ENCODE measurements around the gene SPART. TPM values are rescaled to one million over a fixed set of nuclear protein-coding genes. Genes with fewer than 3 reads are reported as not detected.
A peak's percentile ranks its signal among the peaks of the same experiment; 100 is the strongest.
"Not testable (repeated sequence)": the region's sequence is repeated elsewhere in the genome, so short reads cannot be mapped to it uniquely, and the experiment has no call there.

Gene SPART
- polyA plus RNA-seq, 4 donors: 75.7 to 93.7 (median 85.6) TPM

DNA sequence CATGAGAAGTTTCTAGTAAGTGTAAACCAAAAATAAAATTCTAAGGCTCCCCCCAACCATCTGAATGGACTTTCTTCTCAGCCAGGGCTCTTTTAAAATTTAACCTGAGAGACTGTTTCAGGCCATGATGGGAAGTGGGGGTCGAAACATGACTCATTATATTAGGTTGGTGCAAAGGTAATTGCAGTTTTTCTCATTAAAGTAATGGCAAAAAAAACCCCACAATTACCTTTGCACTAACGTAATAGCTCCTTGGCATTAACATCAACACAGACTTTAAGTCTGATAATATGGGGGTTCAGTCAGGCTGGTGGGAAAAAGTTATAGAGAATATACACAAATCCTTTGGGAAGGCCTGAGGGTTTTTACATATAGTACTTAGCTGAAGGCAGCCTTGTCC is 9.4 kb upstream of the SPART start:
- no peak for DNase-seq (ENCODE audit: low read depth in 4 of 4, low spot score in 3 of 4)

DNA sequence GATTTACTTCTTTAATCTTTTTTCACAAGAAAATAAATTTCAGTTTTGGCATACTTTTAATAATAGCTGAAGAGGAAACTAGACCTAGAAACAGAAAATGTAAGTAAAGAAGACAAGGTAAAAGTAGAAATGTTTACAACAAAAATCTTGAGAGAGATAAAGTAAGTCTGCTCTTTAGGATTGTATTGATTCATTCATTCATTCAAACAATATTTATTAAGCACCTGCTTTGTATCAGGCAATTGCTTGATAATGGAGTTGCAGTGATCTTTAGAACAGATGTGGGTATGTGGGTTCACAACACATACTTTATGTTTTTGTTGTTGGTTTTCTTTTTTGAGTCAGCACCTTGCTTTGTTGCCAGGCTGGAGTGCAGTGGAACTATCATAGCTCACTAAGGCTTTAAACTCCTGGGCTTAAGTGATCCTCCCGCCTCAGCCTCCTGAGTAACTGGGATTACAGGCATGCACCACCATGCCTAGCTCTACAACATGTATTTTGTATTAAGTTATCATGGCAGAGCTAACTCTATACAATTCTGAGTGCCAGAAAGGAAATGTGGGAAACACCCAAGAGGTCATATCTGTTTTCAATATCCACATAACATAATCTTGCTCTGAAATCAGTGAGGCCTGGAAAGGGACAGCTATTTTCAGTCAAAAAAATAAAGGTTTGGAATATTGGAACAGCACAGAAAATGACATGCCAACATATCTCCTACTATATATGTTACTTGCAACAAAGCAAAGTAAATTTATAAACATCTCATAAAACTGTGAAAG is 8.8 kb upstream of the SPART start:
- no peak for DNase-seq (ENCODE audit: low read depth in 4 of 4, low spot score in 3 of 4)

DNA sequence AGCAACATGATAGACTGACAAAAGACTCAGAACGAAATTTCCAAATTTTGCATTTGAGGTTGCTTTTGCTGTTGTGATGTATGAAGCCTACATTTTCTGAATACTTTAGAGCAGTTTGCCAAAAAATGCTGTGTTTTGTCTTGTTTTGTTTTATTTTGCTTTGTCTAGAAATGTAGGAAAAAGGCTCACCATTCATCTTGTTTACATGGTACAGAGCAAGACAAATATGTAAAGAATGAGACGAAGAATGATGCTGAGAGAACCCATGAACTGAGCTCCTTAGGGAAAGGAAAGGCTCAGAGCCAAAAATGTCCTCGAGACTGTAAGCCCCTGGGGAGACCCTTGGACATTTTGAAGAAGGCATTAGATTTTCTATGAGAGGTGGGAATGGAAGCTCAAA is 6.8 kb upstream of the SPART start:
- DNase-seq (ENCODE audit: low read depth in 4 of 4, low spot score in 3 of 4): no peak

DNA sequence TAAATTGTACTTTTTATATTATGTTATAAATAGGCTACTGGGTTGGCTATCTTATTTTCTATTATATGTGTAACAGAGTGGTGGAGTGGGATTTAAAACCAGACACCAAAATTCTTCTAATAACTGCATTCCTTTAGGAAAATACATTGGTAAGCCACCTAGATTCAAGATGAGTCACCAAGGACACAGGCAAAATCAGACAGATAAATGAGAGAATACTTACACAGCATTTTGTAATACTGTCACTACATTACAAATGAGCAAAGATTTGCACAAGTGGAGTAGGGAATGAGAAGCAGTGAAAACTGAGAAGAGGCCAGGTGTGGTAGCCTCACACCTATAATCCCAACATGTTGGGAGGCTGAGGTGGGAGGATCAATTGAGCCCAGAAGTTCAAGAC is 6.2 kb upstream of the SPART start:
- DNase-seq (ENCODE audit: low read depth in 4 of 4, low spot score in 3 of 4): no peak

DNA sequence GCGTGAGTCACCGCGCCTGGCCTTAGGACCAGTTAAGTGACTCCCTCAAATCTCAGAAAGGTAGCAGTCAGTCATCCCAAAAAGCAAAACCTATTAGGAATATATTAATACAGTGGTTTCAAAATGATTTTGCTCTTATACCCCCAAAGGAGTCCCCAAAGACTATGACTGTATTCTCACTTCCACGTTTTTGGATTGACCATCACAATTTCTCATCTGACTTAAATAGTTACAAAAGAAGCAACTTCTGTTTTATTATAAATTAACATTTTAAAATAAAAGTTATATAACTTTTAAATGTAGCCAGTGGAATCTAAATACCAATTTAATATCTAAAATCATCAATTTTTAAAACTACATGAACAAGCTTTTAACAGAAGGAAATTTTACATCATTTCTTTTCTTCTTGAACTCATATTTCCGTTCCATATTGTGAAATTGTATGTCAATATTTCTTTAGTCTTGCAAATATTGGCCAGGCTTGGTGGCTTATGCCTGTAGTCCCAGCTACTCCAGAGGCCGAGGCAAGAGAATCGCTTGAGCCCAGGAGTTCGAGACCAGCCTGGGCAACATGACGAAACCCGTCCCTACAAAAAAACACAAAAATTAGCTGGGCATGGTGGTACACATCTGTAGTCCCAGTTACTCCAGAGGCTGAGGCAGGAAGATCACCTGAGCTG is 1.5 kb upstream of the SPART start:
- DNase-seq (ENCODE audit: low read depth in 4 of 4, low spot score in 3 of 4): no peak

DNA sequence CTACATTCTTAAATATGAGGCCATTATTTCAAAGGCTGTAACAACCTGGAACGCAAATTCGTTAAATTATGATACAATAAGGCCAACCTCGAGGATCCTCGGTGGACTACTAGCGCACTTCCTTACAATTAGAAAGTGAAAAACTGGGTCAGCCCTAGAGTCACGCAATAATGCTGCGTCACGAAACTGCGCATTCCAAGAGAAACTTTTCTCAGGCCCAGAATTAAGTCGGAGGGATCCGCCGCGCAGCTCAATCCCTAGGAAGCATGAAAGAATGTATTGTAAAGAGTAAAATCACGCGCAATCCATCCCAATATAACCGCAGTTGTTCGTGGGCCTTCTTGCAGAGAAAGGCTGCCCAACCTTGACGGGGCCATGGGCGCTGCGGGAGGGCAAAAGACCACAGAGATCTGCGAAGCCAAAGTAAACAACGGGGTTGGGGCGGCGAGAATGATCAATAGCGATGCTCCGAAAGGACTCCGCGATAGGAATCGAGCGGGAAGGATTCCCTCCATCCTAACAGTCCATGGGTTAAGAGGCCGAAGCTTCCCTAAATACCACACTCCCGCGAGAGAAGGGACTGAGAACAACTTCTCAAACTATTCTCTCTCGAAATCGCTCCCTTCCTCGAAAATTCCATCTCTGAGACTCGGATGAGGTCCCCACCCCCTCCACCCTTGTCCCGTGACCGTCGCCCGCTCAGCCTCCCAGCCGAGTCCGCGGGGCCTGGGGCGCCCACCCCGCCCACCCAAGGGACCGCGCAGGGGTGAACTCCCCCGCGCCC is 564 bp downstream of the SPART start:
- peak; percentile 63 to 69 (median 66) for DNase-seq (ENCODE audit: low read depth in 4 of 4, low spot score in 3 of 4)

DNA sequence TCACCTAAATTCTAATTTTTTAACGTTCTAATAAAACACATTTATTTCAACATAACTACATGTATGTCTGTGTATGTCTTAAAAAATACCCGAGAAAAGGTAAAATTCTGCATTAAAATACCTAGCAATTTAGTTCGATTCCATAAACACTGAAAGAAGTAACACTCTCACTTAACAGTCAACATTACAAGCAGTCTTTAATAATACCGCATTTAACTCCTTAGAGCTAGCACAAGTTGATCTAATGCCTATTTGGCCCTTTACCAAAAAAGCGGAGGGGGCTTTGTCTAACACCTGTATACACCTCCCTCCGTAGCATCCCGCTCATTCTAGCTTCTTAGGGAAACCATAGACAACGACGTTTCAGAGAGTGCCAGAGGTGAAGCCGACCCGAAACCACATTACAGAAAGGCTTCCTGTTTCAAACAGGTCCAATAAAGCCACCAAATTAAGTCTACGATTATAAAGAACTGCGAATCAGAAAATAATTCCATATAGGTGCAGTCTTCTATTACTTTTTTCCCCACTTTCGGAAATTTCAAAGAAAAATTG is 1.2 kb downstream of the SPART start:
- DNase-seq (ENCODE audit: low read depth in 4 of 4, low spot score in 3 of 4): peak in 1 of 4 donors; percentile 25

DNA sequence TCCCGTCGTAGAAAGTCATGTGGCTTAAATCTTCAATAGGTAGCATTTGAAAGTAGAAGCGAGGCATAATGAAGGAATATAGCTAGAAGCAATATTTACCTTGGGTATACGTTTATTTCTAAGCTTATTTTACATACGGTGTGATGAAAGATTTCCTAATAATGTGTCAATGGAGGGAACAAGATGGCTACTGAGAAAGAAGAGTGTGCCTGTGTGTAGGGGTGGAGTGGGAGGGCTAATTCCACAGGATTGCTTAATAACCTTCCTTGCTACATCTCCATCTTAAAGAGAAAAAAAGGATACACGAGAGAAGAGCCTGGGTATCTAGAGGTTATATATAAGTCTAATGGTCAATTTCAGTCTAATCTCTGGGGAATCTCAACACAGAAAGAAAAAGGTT is 2.0 kb downstream of the SPART start:
- DNase-seq (ENCODE audit: low read depth in 4 of 4, low spot score in 3 of 4): no peak

DNA sequence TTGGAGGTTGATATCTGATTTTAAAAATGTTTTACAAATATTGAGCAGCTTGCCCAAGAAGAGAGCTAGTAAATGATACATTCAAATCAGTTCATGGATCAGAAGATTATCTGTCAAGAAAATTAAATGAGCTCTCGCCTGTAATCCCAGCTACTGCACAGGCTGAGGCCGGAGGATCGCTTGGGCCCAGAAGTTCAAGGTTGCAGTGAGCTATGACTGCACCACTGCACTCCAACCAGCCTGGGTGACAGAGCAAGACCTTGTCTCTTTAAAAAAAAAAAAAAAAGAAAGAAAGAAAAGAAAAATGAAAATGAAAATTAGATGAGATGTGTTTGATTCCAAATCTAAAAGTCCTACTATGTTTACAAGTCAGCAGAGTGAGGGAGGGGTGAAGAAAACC is 2.4 kb downstream of the SPART start:
- DNase-seq (ENCODE audit: low read depth in 4 of 4, low spot score in 3 of 4): no peak

DNA sequence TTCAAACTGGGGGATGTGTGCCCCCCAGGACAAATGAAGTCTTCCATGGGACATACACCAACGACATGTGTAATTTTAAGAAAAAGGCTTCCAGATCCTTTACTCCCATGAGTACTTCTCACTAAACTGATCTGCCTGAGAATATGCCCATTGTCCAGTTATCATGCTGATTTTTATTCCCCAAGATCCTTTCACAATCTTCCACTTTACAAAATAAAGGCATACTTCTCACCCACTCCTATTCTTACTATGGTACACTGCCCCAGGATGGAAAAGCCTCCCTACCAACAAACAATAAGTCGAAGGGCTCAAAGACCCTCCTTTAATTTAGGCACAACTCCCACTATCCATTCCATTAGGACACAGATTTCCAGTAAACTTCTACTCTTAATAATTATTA is 3.5 kb downstream of the SPART start:
- no peak for DNase-seq (ENCODE audit: low read depth in 4 of 4, low spot score in 3 of 4)

DNA sequence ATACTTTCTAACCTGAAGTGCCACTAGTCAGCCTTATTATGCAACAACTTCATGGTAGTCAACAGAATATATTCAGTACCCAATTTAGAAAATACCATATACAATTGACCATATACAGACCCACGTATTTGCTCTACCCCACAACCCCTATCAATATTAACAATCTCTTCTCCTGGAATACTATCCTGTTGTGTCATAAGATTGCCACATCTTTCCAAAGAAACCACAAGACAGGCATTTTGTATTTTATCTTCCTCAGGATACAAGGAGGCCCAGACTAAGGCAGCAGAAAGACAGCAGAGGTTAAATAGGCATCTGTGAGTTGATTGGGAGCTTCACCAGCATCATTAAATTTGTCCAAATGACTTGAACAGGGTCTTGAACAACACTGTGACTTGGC is 4.5 kb downstream of the SPART start:
- no peak for DNase-seq (ENCODE audit: low read depth in 4 of 4, low spot score in 3 of 4)

DNA sequence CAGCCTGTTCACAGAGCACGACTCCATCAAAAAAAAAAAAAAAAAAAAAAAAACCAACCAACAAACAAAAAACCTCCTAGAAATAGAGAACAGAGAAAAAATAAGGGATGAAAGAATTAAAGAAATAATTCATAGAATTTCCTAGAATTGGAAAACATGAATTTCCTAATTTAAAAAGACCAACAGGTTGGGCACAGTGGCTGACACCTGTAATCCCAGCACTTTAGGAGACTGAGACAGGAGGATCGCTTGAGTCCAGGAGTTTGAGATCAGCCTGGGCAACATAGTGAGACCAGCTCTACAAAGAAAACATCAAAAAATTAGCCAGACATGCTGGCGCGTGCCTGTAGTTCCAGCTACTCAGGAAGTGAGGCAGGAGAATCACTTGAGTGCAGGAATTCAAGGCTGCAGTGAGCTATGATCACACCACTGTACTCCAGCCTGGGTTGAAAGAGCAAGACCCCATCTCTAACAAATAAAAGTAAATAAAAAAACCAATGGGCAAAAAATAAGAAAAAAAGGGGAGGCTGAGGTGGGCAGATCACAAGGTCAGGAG is 6.5 kb downstream of the SPART start:
- DNase-seq (ENCODE audit: low read depth in 4 of 4, low spot score in 3 of 4): no peak

DNA sequence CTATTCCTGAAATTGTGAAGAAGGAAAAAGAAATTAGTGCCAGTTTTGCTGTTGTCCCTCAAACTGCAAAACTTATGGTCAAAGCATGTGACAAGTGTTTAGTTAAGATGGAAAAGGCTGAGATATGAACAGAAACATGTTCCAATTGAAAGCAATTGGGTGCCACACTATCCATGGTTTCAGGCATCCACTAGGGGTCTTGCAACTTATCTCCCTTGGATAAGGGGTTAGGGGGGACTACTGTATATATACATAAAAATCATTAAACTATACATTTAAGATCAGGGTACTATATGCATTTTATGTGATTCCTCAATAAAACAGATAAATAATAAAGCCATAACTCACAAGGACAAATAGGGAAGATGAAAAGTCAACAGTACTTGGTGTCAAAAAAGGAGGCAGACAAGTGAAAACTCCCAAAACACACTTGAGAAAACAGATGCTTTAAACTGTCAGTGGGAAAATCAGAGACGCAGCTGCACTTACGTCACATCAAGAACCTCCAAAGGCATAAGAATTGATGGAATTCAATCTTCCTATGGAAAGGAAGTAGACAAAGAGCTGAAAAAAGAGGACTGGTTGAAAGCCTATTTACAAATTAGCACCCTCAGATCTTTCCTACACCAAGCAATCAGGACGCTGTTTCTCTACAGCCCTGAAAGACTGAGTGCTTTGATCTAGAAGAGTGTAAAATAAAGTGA is 8.1 kb downstream of the SPART start:
- DNase-seq (ENCODE audit: low read depth in 4 of 4, low spot score in 3 of 4): no peak

DNA sequence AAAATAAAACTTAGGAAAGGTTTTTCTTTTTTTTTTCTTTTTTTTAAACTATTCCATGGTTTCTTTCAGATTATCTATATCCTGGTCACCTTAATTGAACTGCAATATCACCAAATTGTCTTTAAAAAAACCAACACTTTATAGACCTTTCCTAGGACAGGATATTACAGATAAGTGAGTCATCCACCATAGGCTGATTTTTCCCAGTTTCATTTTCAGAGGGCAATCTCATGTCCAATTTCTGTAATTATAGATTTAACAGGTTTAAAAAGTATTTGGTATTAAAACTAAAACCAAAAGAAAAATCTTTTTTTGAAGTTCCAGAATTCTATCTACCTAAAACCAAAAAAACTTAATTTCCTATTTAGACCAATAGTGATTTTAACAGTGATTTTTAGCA is 13.2 kb downstream of the SPART start:
- DNase-seq (ENCODE audit: low read depth in 4 of 4, low spot score in 3 of 4): no peak

DNA sequence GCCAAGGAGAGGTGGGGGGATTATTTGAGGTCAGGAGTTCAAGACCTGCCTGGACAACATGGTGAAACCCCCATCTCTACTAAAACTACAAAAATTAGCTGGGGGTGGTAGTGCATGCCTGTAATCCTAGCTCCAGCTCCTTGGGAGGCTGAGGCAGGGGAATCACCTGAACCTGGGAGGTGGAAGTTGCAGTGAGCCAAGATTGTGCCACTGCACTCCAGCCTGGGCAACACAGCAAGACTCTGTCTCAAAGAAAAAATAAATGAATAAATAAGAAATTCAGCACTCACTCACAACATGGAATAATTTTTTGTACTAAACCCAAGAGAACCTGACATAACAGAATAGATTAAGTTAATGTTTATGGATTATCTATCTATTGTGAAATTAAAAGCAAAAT is 13.9 kb downstream of the SPART start:
- not testable (repeated sequence) for DNase-seq (ENCODE audit: low read depth in 4 of 4, low spot score in 3 of 4)

DNA sequence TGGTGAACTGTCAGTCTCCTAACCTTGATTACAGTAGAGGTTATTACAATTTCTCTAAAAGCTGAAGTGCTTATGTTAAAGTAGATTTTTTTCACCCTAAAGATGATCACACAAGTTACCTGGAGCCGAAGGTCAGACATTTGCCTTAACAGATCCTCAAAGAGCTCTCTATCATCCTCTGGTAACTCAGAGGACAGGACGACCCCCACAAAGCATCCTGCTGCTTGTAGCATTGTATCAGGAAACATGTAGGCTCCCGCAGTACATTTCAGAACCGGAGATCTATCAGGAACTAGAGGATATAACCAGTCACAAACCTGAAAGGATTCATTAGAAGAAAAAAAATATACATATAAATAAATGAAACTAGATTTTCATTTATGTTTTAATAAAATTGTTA is 14.9 kb downstream of the SPART start:
- DNase-seq (ENCODE audit: low read depth in 4 of 4, low spot score in 3 of 4): no peak

DNA sequence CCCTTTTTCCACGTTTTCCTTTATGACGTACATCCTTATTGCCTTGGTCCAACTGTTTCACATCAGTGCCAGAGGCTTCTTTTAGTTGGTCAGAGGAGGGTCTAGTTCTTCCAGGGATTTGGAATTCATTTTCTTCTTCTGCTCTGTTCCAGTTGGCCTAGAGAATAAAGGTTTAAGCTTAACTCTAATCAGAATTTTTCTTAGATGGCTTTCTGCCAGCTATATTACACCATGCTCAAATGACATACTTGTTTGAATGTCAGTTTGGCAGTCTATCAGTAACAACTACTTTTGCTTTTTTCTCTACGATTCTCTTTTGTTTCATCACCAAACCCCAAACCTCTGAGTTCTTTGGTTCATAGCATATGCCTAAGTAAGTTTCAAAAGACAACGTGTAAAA is 16.8 kb downstream of the SPART start:
- no peak for DNase-seq (ENCODE audit: low read depth in 4 of 4, low spot score in 3 of 4)

DNA sequence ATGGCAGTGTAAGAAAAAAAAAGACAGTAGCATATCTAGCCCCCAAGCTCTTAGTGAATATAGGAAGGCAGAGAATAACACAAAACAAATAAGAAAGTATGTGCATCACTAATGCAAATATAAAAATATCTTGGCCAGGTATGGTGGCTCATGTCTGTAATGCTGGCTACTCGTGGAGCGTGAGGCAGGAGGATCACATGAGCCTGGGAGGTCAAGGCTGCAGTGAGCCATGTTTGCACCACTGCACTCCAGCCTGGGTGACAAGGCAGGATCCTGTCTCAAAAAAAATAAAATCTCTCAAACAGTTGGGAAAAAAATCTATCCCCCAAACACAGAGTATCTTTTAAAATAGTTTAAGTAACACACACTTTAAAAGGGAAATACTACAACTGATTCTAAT is 17.4 kb downstream of the SPART start:
- DNase-seq (ENCODE audit: low read depth in 4 of 4, low spot score in 3 of 4): no peak

DNA sequence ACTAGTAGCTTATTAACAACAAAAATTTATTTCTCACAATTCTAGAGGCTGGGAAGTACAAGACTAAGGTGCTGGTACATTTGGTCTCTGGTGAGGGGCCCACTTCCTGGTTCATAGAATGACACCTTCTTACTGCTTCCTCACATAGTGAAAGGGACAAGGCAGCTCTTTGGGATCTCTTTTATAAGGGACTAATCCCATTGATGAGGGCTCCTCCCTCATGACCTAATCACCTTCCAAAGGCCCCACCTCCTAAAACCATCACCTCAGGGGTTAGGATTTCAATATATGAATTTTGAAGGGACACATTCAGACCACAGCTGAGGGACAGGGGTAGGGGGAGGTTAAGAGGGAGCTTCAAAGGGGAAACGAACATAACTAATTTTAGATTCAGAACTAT is 20.3 kb downstream of the SPART start:
- no peak for DNase-seq (ENCODE audit: low read depth in 4 of 4, low spot score in 3 of 4)

DNA sequence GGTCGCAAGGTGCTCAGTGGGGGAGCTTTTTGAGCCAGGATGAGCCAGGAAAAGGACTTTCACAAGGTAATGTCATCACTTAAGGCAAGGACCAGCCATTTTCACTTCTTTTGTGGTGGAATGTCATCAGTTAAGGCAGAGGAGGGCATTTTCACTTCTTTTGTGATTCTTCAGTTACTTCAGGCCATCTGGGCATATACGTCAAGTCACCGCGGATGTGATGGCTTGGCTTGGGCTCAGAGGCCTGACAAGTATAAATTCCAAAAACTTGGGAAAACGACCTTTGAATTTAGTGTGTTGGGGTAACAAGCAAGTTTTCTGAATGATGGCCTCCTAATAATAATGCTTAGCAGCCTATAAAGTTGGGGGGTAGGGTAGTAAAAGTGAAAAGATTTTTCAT is 21.3 kb downstream of the SPART start:
- DNase-seq (ENCODE audit: low read depth in 4 of 4, low spot score in 3 of 4): not testable (repeated sequence)

Data from right renal pelvis (tissue), 4 donors.